K562 (cell line): ENCODE data around the gene MAPRE2. TPM values are rescaled to one million over a fixed set of nuclear protein-coding genes. Genes with fewer than 3 reads are reported as not detected.

Experiments
- ATAC-seq: fragments of 200-7000 bp; cut with Tn5 transposase; 3 replicates; pipeline ENCODE4 v1.9.1; 2020; ENCODE audit warnings: moderate library complexity
- BruUV-seq: library from RNA; stranded (reverse); fragments of 400-500 nt; replicated peaks from 2 replicates; lab custom pipeline; 2021; lab: Mats Ljungman, UMichigan
- CTCF ChIA-PET: fragments of 300-600 bp; formaldehyde crosslinking; extraction: SDS; loops from one replicate; lab custom pipeline; 2021; ENCODE audit warnings: low intra/inter-chr PET ratio; lab: Yijun Ruan, JAX
- POLR2A ChIA-PET: fragments of 300-600, 350-650 bp; sonication (Branson Sonifier 250); formaldehyde crosslinking; extraction: SDS; loops from one replicate; lab custom pipeline; 2021; ENCODE audit warnings: antibody characterized with exemption, inconsistent platforms; lab: Yijun Ruan, JAX
- DNase-seq, 4 experiments: peaks; one replicate each; pipeline versions ENCODE4 v3.0.0 to v3.0.0-alpha.2; 2011 to 2018; ENCODE audit warnings: low spot score in 3 of 4, mixed read lengths in 3 of 4; ENCODE audit errors: extremely low read depth in 1 of 4
- FAIRE-seq: peaks from 2 replicates; lab custom pipeline; 2011; peaks lifted over from hg19 to GRCh38; lab: Jason Lieb, UNC
- H2AFZ ChIP-seq: 2 replicates; pipeline ENCODE4 v1.6.0; 2011; ENCODE audit warnings: low read depth, low read length, control low read depth, inconsistent platforms
- H3K27ac ChIP-seq: fragments of 200-600 bp; 3 replicates; pipeline ENCODE4 v1.8.0; 2011; ENCODE audit warnings: low read depth, mild to moderate bottlenecking, control low read depth, inconsistent platforms, low read length, moderate library complexity, mixed read lengths; ENCODE audit errors: extremely low read depth
- H3K27me3 ChIP-seq, 2 experiments: fragments of 300-600 bp in 1 of 2; 2 replicates in 1 of 2; 3 replicates in 1 of 2; pipeline versions ENCODE4 v1.6.0 to v1.8.0; 2011; ENCODE audit warnings: inconsistent platforms in 2 of 2, low read length in 2 of 2, mild to moderate bottlenecking in 1 of 2, mixed read lengths in 1 of 2, moderate library complexity in 1 of 2; ENCODE audit not compliant: control insufficient read depth in 2 of 2, insufficient read depth in 2 of 2
- H3K36me3 ChIP-seq: fragments of 300-600 bp; 3 replicates; pipeline ENCODE4 v1.8.0; 2011; ENCODE audit warnings: mild to moderate bottlenecking, low read length, inconsistent platforms; ENCODE audit not compliant: control insufficient read depth, insufficient read depth
- H3K4me1 ChIP-seq, 2 experiments: fragments of 200-600 bp in 1 of 2; replicated peaks in 1 of 2; 2 replicates in 1 of 2; 3 replicates in 1 of 2; pipeline versions ENCODE4 v1.5.1 to v1.8.0; 2011; ENCODE audit warnings: inconsistent platforms in 2 of 2, low read length in 2 of 2, mild to moderate bottlenecking in 1 of 2, mixed read lengths in 1 of 2, moderate library complexity in 1 of 2; ENCODE audit not compliant: control insufficient read depth in 2 of 2, insufficient read depth in 2 of 2
- H3K4me2 ChIP-seq: 2 replicates; pipeline ENCODE4 v1.6.1; 2011; ENCODE audit warnings: low read length, control low read depth, inconsistent platforms, mixed read lengths; ENCODE audit not compliant: insufficient read depth
- H3K4me3 ChIP-seq: fragments of 200-600 bp; sonication (generic), shearing (Covaris generic); 2 replicates; pipeline ENCODE4 v1.5.1; 2016; ENCODE audit warnings: control low read depth, inconsistent platforms
- H3K79me2 ChIP-seq: fragments of 200-600 bp; 3 replicates; pipeline ENCODE4 v1.8.0; 2011; ENCODE audit warnings: low read length, inconsistent platforms; ENCODE audit not compliant: control insufficient read depth, insufficient read depth
- H3K9ac ChIP-seq, 2 experiments: 2 replicates each; pipeline versions ENCODE4 v1.6.0 to v1.6.1; 2011; ENCODE audit warnings: low read depth in 2 of 2, low read length in 2 of 2, control low read depth in 1 of 2, inconsistent platforms in 1 of 2, mild to moderate bottlenecking in 1 of 2, mixed read lengths in 1 of 2; ENCODE audit not compliant: insufficient read depth in 1 of 2
- H3K9me1 ChIP-seq: one replicate; pipeline ENCODE4 v1.6.0; 2011; ENCODE audit warnings: inconsistent platforms, mild to moderate bottlenecking, low read length, moderate library complexity; ENCODE audit not compliant: control insufficient read depth, insufficient read depth
- H3K9me3 ChIP-seq: replicated peaks from 2 replicates; pipeline ENCODE4 v1.5.1; 2011; ENCODE audit warnings: low read depth, low read length, inconsistent platforms; ENCODE audit not compliant: control insufficient read depth, insufficient read depth
- H4K20me1 ChIP-seq: replicated peaks from 2 replicates; pipeline ENCODE4 v1.6.1; 2011; ENCODE audit warnings: low read length, inconsistent platforms, mixed read lengths; ENCODE audit not compliant: control insufficient read depth, insufficient read depth
- AFF1 ChIP-seq, 2 experiments: fragments of 450-650 bp; IDR thresholded peaks; 2 replicates each; pipeline ENCODE4 v1.6.1; 2018; ENCODE audit warnings: mild to moderate bottlenecking in 2 of 2, low read depth in 1 of 2; ENCODE audit not compliant: partially characterized antibody in 2 of 2
- DIDO1 ChIP-seq: fragments of 450-650 bp; IDR thresholded peaks from 2 replicates; pipeline ENCODE4 v1.6.1; 2016; ENCODE audit warnings: low read depth, missing biosample characterization, missing genetic modification characterization
- DNMT1 ChIP-seq: fragments of 450-650 bp; IDR thresholded peaks from 2 replicates; pipeline ENCODE4 v1.6.1; 2016; ENCODE audit warnings: antibody characterized with exemption, mild to moderate bottlenecking
- GTF2E2 ChIP-seq: fragments of 200-800 bp; sonication (Bioruptor generic); IDR thresholded peaks from 2 replicates; pipeline ENCODE4 v1.6.1; 2016; ENCODE audit warnings: missing genetic modification characterization, missing compliant biosample characterization
- GTF2F1 ChIP-seq: IDR thresholded peaks from 2 replicates; pipeline ENCODE4 v1.6.1; 2011; ENCODE audit warnings: low read depth, low read length, improper control_type of control experiment
- HDAC8 ChIP-seq: fragments of 450-650 bp; IDR thresholded peaks from 2 replicates; pipeline ENCODE4 v1.6.1; 2016; ENCODE audit warnings: mild to moderate bottlenecking, missing genetic modification characterization, moderate library complexity, missing compliant biosample characterization
- ID3 ChIP-seq, 2 experiments: fragments of 250-450 bp in 1 of 2; fragments of 450-650 bp in 1 of 2; sonication (Bioruptor Pico) in 1 of 2; IDR thresholded peaks; 2 replicates each; pipeline versions ENCODE4 v1.6.1 to v1.8.0; 2016 to 2021; ENCODE audit warnings: mild to moderate bottlenecking in 2 of 2, moderate library complexity in 2 of 2, missing compliant biosample characterization in 1 of 2, missing genetic modification characterization in 1 of 2
- L3MBTL2 ChIP-seq: fragments of 450-650 bp; IDR thresholded peaks from 2 replicates; pipeline ENCODE4 v1.6.1; 2016; ENCODE audit warnings: mild to moderate bottlenecking, moderate library complexity
- RBBP5 ChIP-seq: fragments of 200-600 bp; sonication (generic); IDR thresholded peaks from 2 replicates; pipeline ENCODE4 v1.6.1; 2012; ENCODE audit warnings: borderline replicate concordance, mild to moderate bottlenecking, low read length, control low read depth, inconsistent platforms; ENCODE audit not compliant: insufficient read depth, poor library complexity, severe bottlenecking
- SAFB2 ChIP-seq: fragments of 200-400 bp; formaldehyde crosslinking; IDR thresholded peaks from 2 replicates; pipeline ENCODE4 v1.6.1; 2018; ENCODE audit warnings: borderline replicate concordance, low read length, low read depth, moderate library complexity; ENCODE audit not compliant: severe bottlenecking
- SIRT6 ChIP-seq: IDR thresholded peaks from one replicate; pipeline ENCODE4 v1.6.1; 2012; ENCODE audit warnings: low read depth, mild to moderate bottlenecking, control low read depth, inconsistent platforms, low read length, moderate library complexity
- THRA ChIP-seq: fragments of 450-650 bp; IDR thresholded peaks from 2 replicates; pipeline ENCODE4 v1.6.1; 2017; ENCODE audit warnings: mild to moderate bottlenecking, moderate library complexity
- TRIM24 ChIP-seq, 2 experiments: fragments of 450-650 bp; IDR thresholded peaks; 2 replicates each; pipeline ENCODE4 v1.6.1; 2016
- ZC3H4 ChIP-seq: sonication (generic); formaldehyde crosslinking; IDR thresholded peaks from 2 replicates; pipeline ENCODE4 v1.9.0; 2021; ENCODE audit warnings: missing genetic modification reagents, borderline replicate concordance
- ZNF780A ChIP-seq: fragments of 250-450 bp; sonication (Bioruptor Pico); IDR thresholded peaks from 2 replicates; pipeline ENCODE4 v1.5.0; 2021; ENCODE audit warnings: mild to moderate bottlenecking
- WGBS: fragments of 100-300 bp; shearing (Covaris generic); methylation state at CpG from one replicate; pipeline ENCODE4 v1.1.6; 2016; ENCODE audit warnings: low coverage, mixed read lengths; ENCODE audit not compliant: insufficient coverage; ENCODE audit errors: missing lambda C conversion rate; 5-methylcytosine and 5-hydroxymethylcytosine counted together
- in situ Hi-C: fragments of 300-500 bp; cut with MboI; formaldehyde crosslinking; loops from 4 replicates; pipeline ENCODE4 v1.15.0; 2018; ENCODE audit warnings: inconsistent platforms, mixed read lengths
- intact Hi-C: fragments of 100-400 bp; cut with micrococcal nuclease; formaldehyde crosslinking; loops from 2 replicates; pipeline ENCODE4 v1.14.2; 2022
- polyA plus RNA-seq, 8 experiments: library from polyadenylated mRNA; depleted of rRNA in 4 of 8; stranded (reverse) in 5 of 8; unstranded in 3 of 8; fragments of >200 nt; fragmentation: Nextera tagmentation in 2 of 8; fragmentation: Illumina TruSeq in 1 of 8; extraction: Ambion mirVana in 2 of 8; extraction: Trizol in 1 of 8; gene quantifications; 2 replicates each; pipeline versions ENCODE4 v1.2.1 to v1.2.3, GENCODE V29; 2011 to 2014; ENCODE audit warnings: inconsistent platforms in 1 of 8, missing spikeins in 1 of 8
- total RNA-seq, 7 experiments: library from RNA; depleted of rRNA in 6 of 7; stranded (reverse); fragments of >200 nt in 6 of 7; fragmentation: Illumina TruSeq in 2 of 7; extraction: Trizol in 2 of 7; gene quantifications; 2 replicates each; pipeline versions ENCODE4 v1.2.1 to v1.2.3, GENCODE V29; 2011 to 2021; ENCODE audit warnings: low replicate concordance in 1 of 7

Gene MAPRE2
- total and polyA plus RNA-seq, 9 of the 15 experiments (the other 6 are each of a cell fraction or from before 2014, with no cell fraction given) = 32.3 to 70.7 (median 40.7) TPM

GRCh38 chr18:35002120-35002519, 39.1 kb upstream of the MAPRE2 start:
- H3K79me2 ChIP-seq = no peaks in the 10 kb centered on the region
- H3K27me3 ChIP-seq = 0 out of 5 replicates have a peak, but pooled peaks cover 0 to 6% of the 10 kb centered on the region in 2 experiments
- ChIA-PET CTCF (no interaction called here), POLR2A (no interaction called here)
- H3K36me3 ChIP-seq = no peaks in the 10 kb centered on the region
- intact Hi-C loops = loop anchor here (10.0 kb wide), 1 partner anchor 293 kb away; the partner anchor contains the start of gene ZSCAN30
- no TSS peak for BruUV-seq
- H3K4me2 ChIP-seq = no peak overlapping the region
- FAIRE-seq = no peak
- no peaks in the 10 kb centered on the region for H3K4me1 ChIP-seq
- no peak overlapping the region for H2AFZ ChIP-seq
- no peaks in the 10 kb centered on the region for H3K9me1 ChIP-seq
- no peak overlapping the region for H3K27ac ChIP-seq
- ATAC-seq = no peak
- no peaks in the 10 kb centered on the region for H3K9me3 ChIP-seq
- no peak overlapping the region for H3K9ac ChIP-seq
- in situ Hi-C loops = loop anchor here (10.0 kb wide), 1 partner anchor 143 kb away; no protein-coding TSS in a partner anchor
- no peak for DNase-seq
- WGBS = 4% methylated on average over 2 of the region's 2 CpGs
- H4K20me1 ChIP-seq = no peaks in the 10 kb centered on the region
- H3K4me3 ChIP-seq = no peak overlapping the region
- no peak for TF ChIP-seq AFF1 (IDR thresholded peaks at IDR 0.05; ENCODE audit: low read depth in 1 of 2, partially characterized antibody in 2 of 2)
- TF ChIP-seq SIRT6 = no peak
- TF ChIP-seq SAFB2 = no peak
- TF ChIP-seq ID3 (CRISPR knock-in tag; IDR thresholded peaks at IDR 0.05) = no peak
- no peak for TF ChIP-seq ID3 (tag; IDR thresholded peaks at IDR 0.05)
- TF ChIP-seq THRA = no peak
- no peak for TF ChIP-seq L3MBTL2
- no peak for TF ChIP-seq DNMT1
- TF ChIP-seq GTF2F1 = no peak
- no peak for TF ChIP-seq TRIM24 (IDR thresholded peaks at IDR 0.05)
- TF ChIP-seq ZNF780A (CRISPR knock-in tag) = no peak
- TF ChIP-seq GTF2E2 (tag) = no peak
- TF ChIP-seq RBBP5 = no peak
- TF ChIP-seq DIDO1 (tag) = no peak
- no peak for TF ChIP-seq ZC3H4 (CRISPR knock-in tag)
- TF ChIP-seq HDAC8 (tag) = no peak
